Erythroblast (primary cell): ENCODE results near the gene SLC38A8.

ENCODE experiments used
- GATA1 ChIP-seq: IDR thresholded peaks from 2 replicates; pipeline ENCODE4 v1.6.1; 2011; ENCODE audit warnings: low read depth, mild to moderate bottlenecking, control low read depth, low read length, moderate library complexity
- POLR2A ChIP-seq: IDR thresholded peaks from 2 replicates; pipeline ENCODE4 v1.6.1; 2011; ENCODE audit warnings: mild to moderate bottlenecking, low read length

GRCh38 chr16:83994087-83994486 is 48.5 kb downstream of the SLC38A8 start:
- TF ChIP-seq POLR2A (no peak), GATA1 (no peak)
